ACC112 (cell line): Measurements from ENCODE around the gene ALK.

Experiments
- H2AFZ ChIP-seq: fragments of 200-600 bp; sonication (generic); one replicate; pipeline ENCODE4 v1.6.0; 2017; ENCODE audit warnings: antibody characterized with exemption, low read length; ENCODE audit not compliant: unreplicated experiment
- H3K27ac ChIP-seq: fragments of 200-600 bp; sonication (generic); 2 replicates; pipeline ENCODE4 v1.5.1; 2014; ENCODE audit warnings: low read depth, mild to moderate bottlenecking, antibody characterized with exemption, low read length, moderate library complexity
- H3K27me3 ChIP-seq: fragments of 200-600 bp; sonication (generic); 2 replicates; pipeline ENCODE4 v1.6.1; 2014; ENCODE audit warnings: mild to moderate bottlenecking, antibody characterized with exemption, low read length, moderate library complexity, mixed read lengths; ENCODE audit not compliant: insufficient read depth
- H3K36me3 ChIP-seq: fragments of 200-600 bp; sonication (generic); 2 replicates; pipeline ENCODE4 v1.6.1; 2016; ENCODE audit warnings: mild to moderate bottlenecking, antibody characterized with exemption, low read length, moderate library complexity, mixed read lengths; ENCODE audit not compliant: insufficient read depth
- H3K4me1 ChIP-seq: fragments of 200-600 bp; sonication (generic); one replicate; pipeline ENCODE4 v1.6.1; 2016; ENCODE audit warnings: low read length, mixed read lengths; ENCODE audit not compliant: insufficient read depth, unreplicated experiment, control insufficient read depth
- H3K4me3 ChIP-seq: fragments of 200-600 bp; sonication (generic); 2 replicates; pipeline ENCODE4 v1.5.1; 2014; ENCODE audit warnings: mild to moderate bottlenecking, low read depth, low read length
- H3K79me2 ChIP-seq: fragments of 200-600 bp; sonication (generic); one replicate; pipeline ENCODE4 v1.6.0; 2016; ENCODE audit warnings: low read length; ENCODE audit not compliant: control insufficient read depth, unreplicated experiment, insufficient read depth

The ALK gene

DNA sequence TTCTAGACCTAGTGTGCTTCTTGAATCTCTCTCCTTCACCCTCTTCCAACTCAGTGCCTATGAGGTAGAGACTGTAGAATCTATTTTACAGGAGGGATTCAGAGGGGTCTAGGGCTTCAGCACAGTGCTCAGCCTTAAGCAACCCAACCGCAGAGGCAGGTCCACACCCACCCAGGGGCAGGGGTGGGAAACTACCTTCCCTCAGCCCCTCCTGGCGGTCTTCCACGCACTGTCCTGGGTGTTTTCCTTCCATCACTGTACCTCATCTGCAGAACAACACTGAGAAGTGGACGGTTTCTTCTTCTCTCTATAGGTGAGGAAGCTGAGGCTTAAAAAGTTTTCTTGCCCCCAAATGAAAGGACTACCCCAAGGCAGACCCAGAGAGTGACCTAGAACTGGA is 222.3 kb downstream of the ALK start:
- Histone ChIP-seq H3K79me2 (no peaks in the 10 kb centered on the region), H2AFZ (no peak overlapping the region), H3K36me3 (no peaks in the 10 kb centered on the region), H3K27ac (no peak overlapping the region), H3K4me1 (no peaks in the 10 kb centered on the region), H3K27me3 (no peaks in the 10 kb centered on the region), H3K4me3 (no peak overlapping the region)

DNA sequence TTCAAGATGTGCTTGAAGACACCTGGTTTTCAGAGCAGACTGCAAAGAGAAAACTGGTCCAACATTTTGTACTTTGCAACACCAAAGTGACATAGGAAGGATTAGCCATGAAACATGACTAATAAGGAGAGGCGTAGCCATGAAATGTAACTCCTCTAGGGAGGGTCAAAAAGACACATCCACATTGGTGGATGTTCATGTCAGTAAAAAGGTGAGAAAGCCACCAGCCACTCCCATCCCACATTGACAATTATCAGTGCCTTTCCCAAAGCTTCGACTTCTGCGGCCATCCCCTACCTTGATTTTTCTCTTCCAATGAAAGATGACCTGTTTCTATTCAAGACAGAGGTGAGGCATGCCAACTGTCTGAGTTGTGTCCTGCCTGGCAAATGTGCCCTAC is 223.2 kb downstream of the ALK start:
- no peaks in the 10 kb centered on the region for H3K4me1 ChIP-seq
- no peaks in the 10 kb centered on the region for H3K79me2 ChIP-seq
- H2AFZ ChIP-seq: no peak overlapping the region

DNA sequence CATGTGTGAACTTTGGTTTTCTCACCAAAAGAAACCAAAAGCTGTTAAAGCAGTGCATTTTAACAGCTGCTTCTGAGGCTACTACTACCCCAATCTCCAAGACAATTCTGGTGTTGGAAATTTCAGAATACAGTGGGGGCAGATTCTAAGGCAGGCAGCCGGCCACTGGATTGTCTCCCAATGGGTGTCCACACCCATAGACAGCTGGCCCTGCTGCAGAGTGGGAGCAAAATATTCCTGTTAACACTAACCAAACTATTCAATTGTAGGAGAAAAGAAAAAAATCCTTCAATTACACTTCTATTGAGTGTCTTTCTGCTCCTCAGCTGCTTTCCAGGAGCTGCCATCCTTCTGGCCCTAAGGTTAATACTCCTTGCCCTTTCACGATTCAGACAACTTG is 223.7 kb downstream of the ALK start:
- Histone ChIP-seq H3K4me3 (no peak overlapping the region), H3K27me3 (peaks cover 6% of the 10 kb centered on the region; the same call in 1 of the 2 replicates), H2AFZ (no peak overlapping the region), H3K79me2 (no peaks in the 10 kb centered on the region), H3K36me3 (no peaks in the 10 kb centered on the region), H3K4me1 (no peaks in the 10 kb centered on the region), H3K27ac (no peak overlapping the region)

More for the DNA sequence above, 223.2 kb downstream of the ALK start:
- Histone ChIP-seq H3K27ac (no peak overlapping the region), H3K27me3 (peaks cover 6% of the 10 kb centered on the region; the same call in 1 of the 2 replicates), H3K4me3 (no peak overlapping the region), H3K36me3 (no peaks in the 10 kb centered on the region)

GRCh38 chr2:29697181-29697580 is 224.2 kb downstream of the ALK start:
- no peak overlapping the region for H3K4me3 ChIP-seq
- no peak overlapping the region for H2AFZ ChIP-seq
- no peaks in the 10 kb centered on the region for H3K4me1 ChIP-seq
- no peak overlapping the region for H3K27ac ChIP-seq
- no peaks in the 10 kb centered on the region for H3K36me3 ChIP-seq
- peaks cover 6% of the 10 kb centered on the region; the same call in 1 of the 2 replicates for H3K27me3 ChIP-seq
- no peaks in the 10 kb centered on the region for H3K79me2 ChIP-seq

- no peaks in the 10 kb centered on the region for H3K79me2 ChIP-seq
- H3K4me1 ChIP-seq: no peaks in the 10 kb centered on the region
- H3K36me3 ChIP-seq: no peaks in the 10 kb centered on the region
- H2AFZ ChIP-seq: no peak overlapping the region
- H3K27ac ChIP-seq: no peak overlapping the region
- peaks cover 18% of the 10 kb centered on the region for H3K27me3 ChIP-seq
- no peak overlapping the region for H3K4me3 ChIP-seq
Observed at GRCh38 chr2:29694741-29695140, 226.6 kb downstream of the ALK start.

GRCh38 chr2:29691391-29691950 is 229.9 kb downstream of the ALK start:
- H3K4me3 ChIP-seq: no peak overlapping the region
- no peak overlapping the region for H3K27ac ChIP-seq
- peaks cover 30% of the 10 kb centered on the region for H3K27me3 ChIP-seq
- no peaks in the 10 kb centered on the region for H3K36me3 ChIP-seq
- no peaks in the 10 kb centered on the region for H3K4me1 ChIP-seq
- H3K79me2 ChIP-seq: no peaks in the 10 kb centered on the region
- no peak overlapping the region for H2AFZ ChIP-seq

DNA sequence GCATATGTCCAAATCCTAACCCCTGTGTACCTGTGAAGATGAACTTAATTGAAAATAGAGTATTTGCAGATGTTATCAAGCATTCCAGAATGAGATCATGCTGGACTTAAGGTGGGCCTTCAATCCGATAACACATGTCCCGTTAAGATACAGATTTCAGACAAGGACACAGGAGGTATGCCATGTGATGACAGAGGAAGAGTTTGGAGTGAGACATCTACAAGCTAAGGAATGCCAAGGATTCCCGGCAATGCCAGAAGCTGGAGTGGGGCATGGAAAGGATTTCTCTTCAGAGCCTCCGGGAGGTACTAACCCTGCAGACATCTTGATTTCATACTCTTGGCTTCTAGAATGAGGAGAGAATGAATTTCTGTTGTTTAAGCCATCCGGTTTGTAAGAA is 231.7 kb downstream of the ALK start:
- Histone ChIP-seq H2AFZ (no peak overlapping the region), H3K79me2 (no peaks in the 10 kb centered on the region), H3K4me3 (no peak overlapping the region), H3K4me1 (no peaks in the 10 kb centered on the region), H3K36me3 (no peaks in the 10 kb centered on the region), H3K27ac (no peak overlapping the region), H3K27me3 (peaks cover 47% of the 10 kb centered on the region)

- no peak overlapping the region for H2AFZ ChIP-seq
- H3K27ac ChIP-seq: no peak overlapping the region
- no peaks in the 10 kb centered on the region for H3K36me3 ChIP-seq
- H3K27me3 ChIP-seq: peaks cover 49% of the 10 kb centered on the region
- no peaks in the 10 kb centered on the region for H3K4me1 ChIP-seq
- no peak overlapping the region for H3K4me3 ChIP-seq
- H3K79me2 ChIP-seq: no peaks in the 10 kb centered on the region
Observed at GRCh38 chr2:29688429-29688828, 233.0 kb downstream of the ALK start.

- Histone ChIP-seq H3K27me3 (peaks cover 50% of the 10 kb centered on the region), H3K4me3 (no peak overlapping the region), H2AFZ (no peak overlapping the region), H3K4me1 (no peaks in the 10 kb centered on the region), H3K79me2 (no peaks in the 10 kb centered on the region), H3K36me3 (no peaks in the 10 kb centered on the region), H3K27ac (no peak overlapping the region)
Observed at GRCh38 chr2:29687121-29687520, 234.3 kb downstream of the ALK start.

- Histone ChIP-seq H3K4me3 (no peak overlapping the region), H3K36me3 (no peaks in the 10 kb centered on the region), H3K27ac (no peak overlapping the region), H3K4me1 (no peaks in the 10 kb centered on the region), H2AFZ (no peak overlapping the region), H3K79me2 (no peaks in the 10 kb centered on the region), H3K27me3 (peaks cover 5% of the 10 kb centered on the region; the same call in 1 of the 2 replicates)
Observed at GRCh38 chr2:29676886-29677453, 244.4 kb downstream of the ALK start.

- Histone ChIP-seq H3K79me2 (no peaks in the 10 kb centered on the region), H3K4me3 (no peak overlapping the region), H3K27me3 (no peaks in the 10 kb centered on the region), H2AFZ (no peak overlapping the region), H3K27ac (no peak overlapping the region), H3K4me1 (peaks cover 21% of the 10 kb centered on the region), H3K36me3 (no peaks in the 10 kb centered on the region)
Observed at GRCh38 chr2:29664578-29664977, 256.8 kb downstream of the ALK start.
